ENCODE measurements around the gene MGAT5. TPM values are rescaled to one million over a fixed set of nuclear protein-coding genes. Genes with fewer than 3 reads are reported as not detected.

Gene MGAT5
- total and polyA plus RNA-seq, 2 donors from 2014 or later: 14.3 to 40.9 TPM

GRCh38 chr2:134235510-134236144 lies 18.2 kb upstream of the MGAT5 start:
- no peak overlapping the region for H3K9ac ChIP-seq (ENCODE audit: low read length in 3 of 3)
- no peak for FAIRE-seq
- no peaks in the 10 kb centered on the region for H3K36me3 ChIP-seq (ENCODE audit: control insufficient read depth in 2 of 3, insufficient read depth in 3 of 3, low read length in 3 of 3)
- H3K27me3 ChIP-seq (ENCODE audit: control insufficient read depth, insufficient read depth, low read length): no peaks in the 10 kb centered on the region
- no peaks in the 10 kb centered on the region for H3K9me3 ChIP-seq (ENCODE audit: control insufficient read depth in 2 of 3, insufficient read depth in 1 of 3, low read length in 3 of 3)
- intact Hi-C loops (cut with DNase I): no loop called here
- TF ChIP-seq CTCF (IDR thresholded peaks at IDR 0.05; ENCODE audit: borderline replicate concordance, extremely low read depth, insufficient read depth): no peak
- peaks cover 0 to 9% (median 6%) of the 10 kb centered on the region in 3 donors for H3K4me1 ChIP-seq (ENCODE audit: control insufficient read depth in 2 of 3, insufficient read depth in 2 of 3, low read depth in 1 of 3, low read length in 3 of 3)
- no peak overlapping the region for H3K27ac ChIP-seq (ENCODE audit: low read depth in 2 of 2, low read length in 2 of 2)
- H3K4me3 ChIP-seq (ENCODE audit: low read length in 3 of 3): no peak overlapping the region
- no peak for DNase-seq

GRCh38 chr2:134238371-134238770 lies 15.5 kb upstream of the MGAT5 start:
- intact Hi-C loops (cut with DNase I): no loop called here
- H3K9me3 ChIP-seq (ENCODE audit: control insufficient read depth in 2 of 3, insufficient read depth in 1 of 3, low read length in 3 of 3): no peaks in the 10 kb centered on the region
- no peak for FAIRE-seq

GRCh38 chr2:134240061-134240460 lies 13.8 kb upstream of the MGAT5 start:
- intact Hi-C loops (cut with DNase I): loop anchor here (10.0 kb wide), 1 partner anchor 115 kb away; no protein-coding TSS in a partner anchor

More at GRCh38 chr2:134238371-134238770, 15.5 kb upstream of the MGAT5 start:
- Histone ChIP-seq H3K27me3 (ENCODE audit: control insufficient read depth, insufficient read depth, low read length) (no peaks in the 10 kb centered on the region), H3K4me1 (ENCODE audit: control insufficient read depth in 2 of 3, insufficient read depth in 2 of 3, low read depth in 1 of 3, low read length in 3 of 3) (peaks cover 0 to 5% (median 2%) of the 10 kb centered on the region in 3 donors), H3K9ac (ENCODE audit: low read length in 3 of 3) (no peak overlapping the region), H3K4me3 (ENCODE audit: low read length in 3 of 3) (no peak overlapping the region), H3K36me3 (ENCODE audit: control insufficient read depth in 2 of 3, insufficient read depth in 3 of 3, low read length in 3 of 3) (no peaks in the 10 kb centered on the region), H3K27ac (ENCODE audit: low read depth in 2 of 2, low read length in 2 of 2) (no peak overlapping the region)
- TF ChIP-seq CTCF (IDR thresholded peaks at IDR 0.05; ENCODE audit: borderline replicate concordance, extremely low read depth, insufficient read depth): no peak
- no peak for DNase-seq

More at GRCh38 chr2:134240061-134240460, 13.8 kb upstream of the MGAT5 start:
- TF ChIP-seq CTCF (IDR thresholded peaks at IDR 0.05; ENCODE audit: borderline replicate concordance, extremely low read depth, insufficient read depth): no peak
- Histone ChIP-seq H3K9ac (ENCODE audit: low read length in 3 of 3) (no peak overlapping the region), H3K4me3 (ENCODE audit: low read length in 3 of 3) (no peak overlapping the region), H3K4me1 (ENCODE audit: control insufficient read depth in 2 of 3, insufficient read depth in 2 of 3, low read depth in 1 of 3, low read length in 3 of 3) (peaks cover 0 to 3% (median 2%) of the 10 kb centered on the region in 3 donors), H3K27me3 (ENCODE audit: control insufficient read depth, insufficient read depth, low read length) (no peaks in the 10 kb centered on the region), H3K36me3 (ENCODE audit: control insufficient read depth in 2 of 3, insufficient read depth in 3 of 3, low read length in 3 of 3) (no peaks in the 10 kb centered on the region), H3K9me3 (ENCODE audit: control insufficient read depth in 2 of 3, insufficient read depth in 1 of 3, low read length in 3 of 3) (no peaks in the 10 kb centered on the region), H3K27ac (ENCODE audit: low read depth in 2 of 2, low read length in 2 of 2) (no peak overlapping the region)
- FAIRE-seq (no peak), DNase-seq (no peak)
